Effector memory CD8-positive, alpha-beta T cell (primary cell): ENCODE results near the gene ATP13A2.
A peak's percentile ranks its signal among the peaks of the same experiment; 100 is the strongest.

Source experiments
- ATAC-seq: fragments of 150-1000 bp; cut with Tn5 transposase; replicated peaks from 2 replicates; pipeline ENCODE4 v1.10.0; 2021; ENCODE audit warnings: mild to moderate bottlenecking, moderate library complexity
- DNase-seq, 3 experiments: peaks; one replicate each; pipeline ENCODE4 v3.0.0; 2021
- H3K27ac Mint-ChIP-seq, 2 donors: one replicate each; pipeline ENCODE4 v1.8.0; 2022; ENCODE audit warnings: mild to moderate bottlenecking in 2 of 2, mixed read lengths in 2 of 2, moderate library complexity in 2 of 2
- H3K27me3 Mint-ChIP-seq, 2 donors: one replicate each; pipeline ENCODE4 v1.8.0; 2022; ENCODE audit warnings: mixed read lengths in 2 of 2
- H3K36me3 Mint-ChIP-seq: one replicate; pipeline ENCODE4 v1.8.0; 2022; ENCODE audit warnings: mild to moderate bottlenecking, moderate library complexity, mixed read lengths; ENCODE audit not compliant: insufficient read depth
- H3K4me1 Mint-ChIP-seq, 2 donors: one replicate each; pipeline ENCODE4 v1.8.0; 2022; ENCODE audit warnings: low read depth in 2 of 2, mixed read lengths in 2 of 2
- H3K4me3 Mint-ChIP-seq, 2 donors: one replicate each; pipeline ENCODE4 v1.8.0; 2022; ENCODE audit warnings: mild to moderate bottlenecking in 2 of 2, mixed read lengths in 2 of 2, moderate library complexity in 2 of 2
- H3K9me3 Mint-ChIP-seq, 2 donors: one replicate each; pipeline ENCODE4 v1.8.0; 2022; ENCODE audit warnings: mixed read lengths in 2 of 2

ATP13A2 gene

GRCh38 chr1:17045634-17046333 is 34.1 kb upstream of the ATP13A2 start:
- no peak for ATAC-seq
- Mint-ChIP-seq H3K4me1 (peaks cover 8 to 9% of the 10 kb centered on the region in 2 donors), H3K9me3 (no peaks in the 10 kb centered on the region), H3K27ac (no peak overlapping the region), H3K36me3 (peaks cover 75% of the 10 kb centered on the region), H3K27me3 (no peaks in the 10 kb centered on the region), H3K4me3 (no peak overlapping the region)
- no peak for DNase-seq

DNA sequence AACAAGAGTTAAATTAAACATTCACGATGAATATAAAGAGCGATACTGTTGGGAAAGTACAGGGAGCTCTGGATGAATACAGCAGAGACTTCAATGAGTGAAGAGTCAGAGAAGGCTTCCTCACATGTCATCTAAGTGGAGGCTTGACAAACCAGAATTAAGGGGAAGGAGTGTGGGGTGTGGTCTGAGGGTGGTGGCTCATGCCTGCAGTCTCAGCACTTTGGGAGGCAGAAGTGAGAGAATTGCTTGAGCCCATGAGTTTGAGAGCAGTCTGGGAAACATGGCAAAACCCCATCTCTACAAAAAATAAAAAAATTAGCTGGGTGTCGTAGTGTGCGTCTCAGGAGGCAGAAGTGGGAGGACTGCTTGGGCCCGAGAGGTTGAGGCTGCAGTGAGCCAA is 33.4 kb upstream of the ATP13A2 start:
- no peaks in the 10 kb centered on the region for H3K9me3 Mint-ChIP-seq
- no peak for DNase-seq
- H3K4me3 Mint-ChIP-seq: peak overlapping the region in 1 of 2 donors; percentile 33
- H3K27me3 Mint-ChIP-seq: no peaks in the 10 kb centered on the region
- peaks cover 8% of the 10 kb centered on the region in 2 donors for H3K4me1 Mint-ChIP-seq
- ATAC-seq: no peak
- H3K36me3 Mint-ChIP-seq: peaks cover 74% of the 10 kb centered on the region
- H3K27ac Mint-ChIP-seq: no peak overlapping the region

GRCh38 chr1:17043676-17044075 is 31.9 kb upstream of the ATP13A2 start:
- Mint-ChIP-seq H3K27ac (no peak overlapping the region), H3K27me3 (no peaks in the 10 kb centered on the region), H3K9me3 (no peaks in the 10 kb centered on the region), H3K4me3 (no peak overlapping the region), H3K4me1 (peaks cover 8% of the 10 kb centered on the region in 2 donors), H3K36me3 (peaks cover 73% of the 10 kb centered on the region)
- ATAC-seq (no peak), DNase-seq (no peak)

GRCh38 chr1:17040135-17040534 is 28.4 kb upstream of the ATP13A2 start:
- ATAC-seq: no peak
- Mint-ChIP-seq H3K4me1 (peaks cover 2 to 5% of the 10 kb centered on the region in 2 donors), H3K9me3 (no peaks in the 10 kb centered on the region), H3K27ac (no peak overlapping the region), H3K36me3 (peaks cover 75% of the 10 kb centered on the region), H3K4me3 (no peak overlapping the region), H3K27me3 (no peaks in the 10 kb centered on the region)
- no peak for DNase-seq

DNA sequence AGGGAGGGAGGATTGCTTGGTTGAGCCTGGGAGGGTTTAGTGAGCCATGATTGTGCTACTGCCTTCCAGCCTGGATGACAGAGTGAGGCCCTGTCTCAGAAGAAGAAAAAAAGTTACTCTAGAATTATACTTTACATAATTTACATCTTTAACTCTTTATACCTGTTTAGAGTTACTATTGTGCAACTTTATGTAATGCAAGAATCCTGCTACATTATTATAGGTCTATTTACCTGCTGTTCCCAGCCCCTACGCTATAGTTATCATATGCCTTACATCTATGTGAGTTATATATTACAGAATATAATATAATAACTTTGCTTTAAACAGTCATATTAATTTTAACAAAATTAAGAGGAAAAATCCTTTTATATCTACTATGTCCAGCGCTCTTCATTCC is 27.8 kb upstream of the ATP13A2 start:
- no peaks in the 10 kb centered on the region for H3K9me3 Mint-ChIP-seq
- peaks cover 0 to 5% of the 10 kb centered on the region in 2 donors for H3K4me1 Mint-ChIP-seq
- peaks cover 70% of the 10 kb centered on the region for H3K36me3 Mint-ChIP-seq

GRCh38 chr1:17033481-17033880 is 21.8 kb upstream of the ATP13A2 start:
- no peak overlapping the region for H3K27ac Mint-ChIP-seq
- peaks cover 58% of the 10 kb centered on the region for H3K36me3 Mint-ChIP-seq
- no peaks in the 10 kb centered on the region for H3K27me3 Mint-ChIP-seq
- H3K4me1 Mint-ChIP-seq: peaks cover 0 to 4% of the 10 kb centered on the region in 2 donors
- DNase-seq (no peak), ATAC-seq (no peak)
- no peak overlapping the region for H3K4me3 Mint-ChIP-seq
- H3K9me3 Mint-ChIP-seq: no peaks in the 10 kb centered on the region

More for the DNA sequence above, 27.8 kb upstream of the ATP13A2 start:
- H3K27me3 Mint-ChIP-seq: no peaks in the 10 kb centered on the region
- H3K27ac Mint-ChIP-seq: no peak overlapping the region
- ATAC-seq (no peak), DNase-seq (no peak)
- no peak overlapping the region for H3K4me3 Mint-ChIP-seq

- H3K9me3 Mint-ChIP-seq: no peaks in the 10 kb centered on the region
- DNase-seq (no peak), ATAC-seq (no peak)
- H3K27ac Mint-ChIP-seq: no peak overlapping the region
- no peaks in the 10 kb centered on the region for H3K27me3 Mint-ChIP-seq
- no peaks in the 10 kb centered on the region for H3K4me1 Mint-ChIP-seq
- H3K36me3 Mint-ChIP-seq: peaks cover 58% of the 10 kb centered on the region
- H3K4me3 Mint-ChIP-seq: no peak overlapping the region
These were observed 21.0 kb upstream of the ATP13A2 start for GRCh38 chr1:17032741-17033140.

DNA sequence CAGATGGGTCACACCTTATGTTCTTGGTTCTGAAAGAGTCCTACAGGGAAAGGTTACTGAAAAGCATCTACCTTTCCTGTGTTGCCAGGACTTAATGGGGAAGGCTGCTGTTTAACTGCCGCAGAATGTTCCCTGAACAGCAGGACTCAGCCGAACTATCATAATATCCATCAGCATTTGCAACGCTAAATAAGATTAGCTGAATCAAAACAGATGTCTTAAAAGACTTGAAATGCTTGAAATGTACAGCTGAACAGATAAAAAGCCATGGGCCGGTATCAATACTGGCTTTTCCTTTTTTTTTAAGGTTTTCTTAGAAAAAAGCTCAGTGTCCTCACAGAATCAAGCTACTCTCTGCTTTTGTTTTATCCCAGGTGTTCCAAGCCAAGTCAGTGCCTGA is 19.7 kb upstream of the ATP13A2 start:
- no peaks in the 10 kb centered on the region for H3K4me1 Mint-ChIP-seq
- ATAC-seq (no peak), DNase-seq (no peak)
- no peak overlapping the region for H3K27ac Mint-ChIP-seq
- no peak overlapping the region for H3K4me3 Mint-ChIP-seq
- peaks cover 69% of the 10 kb centered on the region for H3K36me3 Mint-ChIP-seq
- H3K9me3 Mint-ChIP-seq: no peaks in the 10 kb centered on the region
- H3K27me3 Mint-ChIP-seq: no peaks in the 10 kb centered on the region

GRCh38 chr1:17030206-17030605 is 18.5 kb upstream of the ATP13A2 start:
- Mint-ChIP-seq H3K27me3 (no peaks in the 10 kb centered on the region), H3K27ac (peak overlapping the region in 1 of 2 donors; percentile 25), H3K9me3 (no peaks in the 10 kb centered on the region), H3K36me3 (peaks cover 77% of the 10 kb centered on the region), H3K4me3 (no peak overlapping the region), H3K4me1 (no peaks in the 10 kb centered on the region)
- ATAC-seq: no peak
- DNase-seq: no peak

- Mint-ChIP-seq H3K36me3 (peaks cover 83% of the 10 kb centered on the region), H3K27ac (no peak overlapping the region)
- ATAC-seq: no peak
These were observed 17.0 kb upstream of the ATP13A2 start for GRCh38 chr1:17028662-17029188.

GRCh38 chr1:17027900-17028299 is 16.2 kb upstream of the ATP13A2 start:
- no peaks in the 10 kb centered on the region for H3K27me3 Mint-ChIP-seq
- H3K4me1 Mint-ChIP-seq: no peaks in the 10 kb centered on the region
- no peak overlapping the region for H3K4me3 Mint-ChIP-seq
- ATAC-seq (no peak), DNase-seq (no peak)
- H3K36me3 Mint-ChIP-seq: peaks cover 80% of the 10 kb centered on the region
- no peak overlapping the region for H3K27ac Mint-ChIP-seq
- H3K9me3 Mint-ChIP-seq: no peaks in the 10 kb centered on the region

More at GRCh38 chr1:17028662-17029188, 17.0 kb upstream of the ATP13A2 start:
- DNase-seq: no peak
- Mint-ChIP-seq H3K4me1 (no peaks in the 10 kb centered on the region), H3K27me3 (no peaks in the 10 kb centered on the region), H3K9me3 (no peaks in the 10 kb centered on the region), H3K4me3 (no peak overlapping the region)

- Mint-ChIP-seq H3K27me3 (no peaks in the 10 kb centered on the region), H3K9me3 (no peaks in the 10 kb centered on the region), H3K4me1 (no peaks in the 10 kb centered on the region), H3K36me3 (peaks cover 76% of the 10 kb centered on the region), H3K4me3 (no peak overlapping the region), H3K27ac (no peak overlapping the region)
- no peak for ATAC-seq
- DNase-seq: no peak
These were observed 15.7 kb upstream of the ATP13A2 start for GRCh38 chr1:17027403-17027802.

GRCh38 chr1:17024721-17025120 is 13.0 kb upstream of the ATP13A2 start:
- DNase-seq (no peak), ATAC-seq (no peak)
- H3K27ac Mint-ChIP-seq: peak overlapping the region; percentile 56 to 65
- H3K4me1 Mint-ChIP-seq: no peaks in the 10 kb centered on the region
- no peak overlapping the region for H3K4me3 Mint-ChIP-seq
- H3K27me3 Mint-ChIP-seq: no peaks in the 10 kb centered on the region
- H3K9me3 Mint-ChIP-seq: no peaks in the 10 kb centered on the region
- H3K36me3 Mint-ChIP-seq: peaks cover 78% of the 10 kb centered on the region

DNA sequence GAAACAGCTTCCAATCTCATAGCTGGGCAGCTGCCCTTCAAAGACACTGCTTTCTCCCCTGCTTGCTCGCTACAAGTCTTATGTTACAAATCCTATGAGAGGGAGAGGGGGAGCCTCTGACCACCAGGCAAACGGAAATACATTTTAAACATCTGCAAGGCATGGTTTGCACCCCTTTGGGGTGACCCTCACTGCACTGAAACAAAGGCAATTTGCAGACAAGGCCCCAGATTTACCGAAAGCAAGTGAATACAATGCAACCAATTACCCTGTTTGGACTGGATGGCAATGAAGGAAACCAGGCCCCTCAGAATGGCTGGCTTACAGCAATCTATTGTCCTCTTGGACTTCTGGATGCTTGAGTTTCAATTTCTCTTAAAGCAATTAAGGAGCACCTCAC is 11.8 kb upstream of the ATP13A2 start:
- no peaks in the 10 kb centered on the region for H3K4me1 Mint-ChIP-seq
- DNase-seq (no peak), ATAC-seq (no peak)
- no peaks in the 10 kb centered on the region for H3K27me3 Mint-ChIP-seq
- no peaks in the 10 kb centered on the region for H3K9me3 Mint-ChIP-seq
- H3K4me3 Mint-ChIP-seq: no peak overlapping the region
- H3K36me3 Mint-ChIP-seq: peaks cover 75% of the 10 kb centered on the region
- H3K27ac Mint-ChIP-seq: peak overlapping the region; percentile 9 to 65
